Stomach (tissue), 9 donors: Measurements from ENCODE around the gene CLCA2. TPM values are rescaled to one million over a fixed set of nuclear protein-coding genes. Genes with fewer than 3 reads are reported as not detected.

Experiments used
- DNase-seq, 2 donors: peaks; one replicate each; pipeline versions ENCODE4 v3.0.0 to v3.0.0-alpha.2; 2013 to 2019
- H3K27ac ChIP-seq, 5 donors: fragments of 200-600 bp in 4 of 5; sonication (generic) in 4 of 5; one replicate each; pipeline ENCODE4 v1.5.1; 2013 to 2019; ENCODE audit warnings: mild to moderate bottlenecking in 1 of 5, moderate library complexity in 1 of 5
- H3K27me3 ChIP-seq, 3 donors: fragments of 200-600 bp; sonication (generic); one replicate each; pipeline ENCODE4 v1.5.1; 2017 to 2019; ENCODE audit warnings: mixed run types in 1 of 3
- H3K36me3 ChIP-seq, 4 donors: fragments of 200-600 bp; sonication (generic); 1 replicate in 3 of 4; 2 replicates in 1 of 4; pipeline ENCODE4 v1.5.1; 2016 to 2019
- H3K4me1 ChIP-seq, 4 donors: fragments of 200-600 bp; sonication (generic); one replicate each; pipeline ENCODE4 v1.5.1; 2016 to 2019
- H3K4me3 ChIP-seq, 4 donors: fragments of 200-600 bp; sonication (generic) in 3 of 4; one replicate each; pipeline ENCODE4 v1.5.1; 2016 to 2019; ENCODE audit warnings: mild to moderate bottlenecking in 1 of 4
- H3K9me3 ChIP-seq, 4 donors: fragments of 200-600 bp; sonication (generic); one replicate each; pipeline ENCODE4 v1.5.1; 2016 to 2019
- CTCF ChIP-seq, 7 experiments: fragments of 450-650 bp in 4 of 7; fragments of 200-600 bp in 3 of 7; sonication (generic) in 3 of 7; IDR thresholded peaks; one replicate each; pipeline ENCODE4 v1.5.1; 2016 to 2019; ENCODE audit warnings: antibody characterized with exemption in 7 of 7, control low read depth in 2 of 7, mild to moderate bottlenecking in 1 of 7
- EP300 ChIP-seq: sonication (generic); formaldehyde crosslinking; IDR thresholded peaks from one replicate; pipeline ENCODE4 v1.6.1; 2017; ENCODE audit warnings: antibody characterized with exemption
- POLR2A ChIP-seq, 4 donors: fragments of 450-650 bp; IDR thresholded peaks; one replicate each; pipeline ENCODE4 v1.6.1; 2016; ENCODE audit warnings: antibody characterized with exemption in 4 of 4, control low read depth in 2 of 4, mild to moderate bottlenecking in 1 of 4, moderate library complexity in 1 of 4
- POLR2AphosphoS5 ChIP-seq, 3 donors: sonication (generic); formaldehyde crosslinking; IDR thresholded peaks; one replicate each; pipeline ENCODE4 v1.6.1; 2016; ENCODE audit warnings: antibody characterized with exemption in 3 of 3
- WGBS, 5 donors: extraction: QIAGEN DNeasy Blood & Tissue Kit in 3 of 5; methylation state at CpG; one replicate each; pipeline versions ENCODE4 v1.1.5 to v1.1.7; 2013 to 2018; 5-methylcytosine and 5-hydroxymethylcytosine counted together
- intact Hi-C: fragments of 100-400 bp; cut with DNase I; formaldehyde crosslinking; loops from one replicate; pipeline ENCODE4 v1.15.1; 2023; ENCODE audit warnings: low total_unique reads
- polyA plus RNA-seq, 3 donors: library from polyadenylated mRNA; stranded (reverse); fragments of 200-250 nt; gene quantifications; one replicate each; pipeline ENCODE4 v1.2.3, GENCODE V29; 2013
- total RNA-seq, 5 donors: library from RNA; depleted of rRNA; stranded (reverse); fragments of >200 nt; gene quantifications; one replicate each; pipeline versions ENCODE4 v1.1.0 to v1.2.3, GENCODE V29; 2014 to 2016
- donor health status: healthy with polysubstance abuse.
- donor health status: Bipolar disorder and iron deficiency.
- donor health status: healthy.

Gene CLCA2
- total and polyA plus RNA-seq, 8 donors, result 4.1 to 34.8 TPM; not detected in 6

- DNase-seq, result no peak
- WGBS, 5 donors, result 60 to 64% (median 60%) methylated on average over 3 of the region's 3 CpGs
Observed at GRCh38 chr1:86450847-86451246, 26.9 kb downstream of the CLCA2 start.

DNA sequence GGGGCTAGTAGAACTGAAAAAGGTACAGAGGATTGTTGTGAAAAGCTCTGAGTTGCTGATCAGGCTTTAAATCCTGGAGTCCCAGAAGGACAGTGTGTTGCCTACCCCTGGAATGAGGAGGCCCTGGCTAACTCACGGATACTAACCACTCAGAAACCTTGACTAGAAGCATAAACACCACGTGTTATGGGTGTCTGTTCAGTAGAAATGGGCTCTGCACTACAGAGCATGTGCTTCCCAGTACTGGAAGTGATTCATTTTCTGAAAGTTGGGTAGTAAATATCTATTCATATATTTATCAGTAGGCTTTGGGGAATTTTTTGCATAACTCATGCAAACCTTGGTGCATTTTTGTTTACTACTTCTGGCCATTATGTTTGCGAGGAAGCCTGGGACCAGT lies 29.7 kb downstream of the CLCA2 start:
- H3K9me3 ChIP-seq, result no peaks in the 10 kb centered on the region
- no peak overlapping the region for H3K27ac ChIP-seq
- DNase-seq, result no peak
- no peaks in the 10 kb centered on the region for H3K36me3 ChIP-seq
- TF ChIP-seq EP300, result no peak
- TF ChIP-seq POLR2A (IDR thresholded peaks at IDR 0.05), result no peak
- TF ChIP-seq POLR2AphosphoS5 (IDR thresholded peaks at IDR 0.05), result no peak
- TF ChIP-seq CTCF (IDR thresholded peaks at IDR 0.05), result no peak
- intact Hi-C loops, result no loop called here
- WGBS, 5 donors, result 59 to 72% (median 62%) methylated on average over 3 of the region's 3 CpGs
- H3K4me3 ChIP-seq, result no peak overlapping the region
- no peaks in the 10 kb centered on the region for H3K4me1 ChIP-seq
- peaks cover 0 to 7% (median 0%) of the 10 kb centered on the region in 3 donors for H3K27me3 ChIP-seq

More at GRCh38 chr1:86450847-86451246, 26.9 kb downstream of the CLCA2 start:
- H3K4me1 ChIP-seq, result no peaks in the 10 kb centered on the region
- no peak overlapping the region for H3K4me3 ChIP-seq
- H3K9me3 ChIP-seq, result no peaks in the 10 kb centered on the region
- peaks cover 0 to 6% (median 0%) of the 10 kb centered on the region in 3 donors for H3K27me3 ChIP-seq
- TF ChIP-seq CTCF (IDR thresholded peaks at IDR 0.05) (no peak), EP300 (no peak), POLR2A (IDR thresholded peaks at IDR 0.05) (no peak), POLR2AphosphoS5 (IDR thresholded peaks at IDR 0.05) (no peak)
- no peak overlapping the region for H3K27ac ChIP-seq
- intact Hi-C loops, result no loop called here
- no peaks in the 10 kb centered on the region for H3K36me3 ChIP-seq

DNA sequence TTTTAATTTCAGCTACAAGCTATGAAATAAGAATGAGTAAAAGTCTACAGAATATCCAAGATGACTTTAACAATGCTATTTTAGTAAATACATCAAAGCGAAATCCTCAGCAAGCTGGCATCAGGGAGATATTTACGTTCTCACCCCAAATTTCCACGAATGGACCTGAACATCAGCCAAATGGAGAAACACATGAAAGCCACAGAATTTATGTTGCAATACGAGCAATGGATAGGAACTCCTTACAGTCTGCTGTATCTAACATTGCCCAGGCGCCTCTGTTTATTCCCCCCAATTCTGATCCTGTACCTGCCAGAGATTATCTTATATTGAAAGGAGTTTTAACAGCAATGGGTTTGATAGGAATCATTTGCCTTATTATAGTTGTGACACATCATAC lies 31.1 kb downstream of the CLCA2 start:
- intact Hi-C loops, result no loop called here
- Histone ChIP-seq H3K27ac (no peak overlapping the region), H3K4me1 (no peaks in the 10 kb centered on the region), H3K9me3 (no peaks in the 10 kb centered on the region), H3K36me3 (no peaks in the 10 kb centered on the region), H3K27me3 (peaks cover 0 to 7% (median 0%) of the 10 kb centered on the region in 3 donors), H3K4me3 (no peak overlapping the region)
- TF ChIP-seq POLR2A (IDR thresholded peaks at IDR 0.05) (no peak), EP300 (no peak), CTCF (IDR thresholded peaks at IDR 0.05) (no peak), POLR2AphosphoS5 (IDR thresholded peaks at IDR 0.05) (no peak)
- 68 to 86% (median 82%) methylated on average over 5 of the region's 5 CpGs for WGBS, 5 donors
- no peak for DNase-seq

GRCh38 chr1:86460998-86461397 lies 37.0 kb downstream of the CLCA2 start:
- intact Hi-C loops, result no loop called here
- Histone ChIP-seq H3K4me3 (no peak overlapping the region), H3K4me1 (no peaks in the 10 kb centered on the region), H3K27me3 (peaks cover 0 to 7% (median 0%) of the 10 kb centered on the region in 3 donors), H3K27ac (no peak overlapping the region), H3K36me3 (no peaks in the 10 kb centered on the region), H3K9me3 (no peaks in the 10 kb centered on the region)
- TF ChIP-seq POLR2AphosphoS5 (IDR thresholded peaks at IDR 0.05), result no peak
- no peak for TF ChIP-seq POLR2A (IDR thresholded peaks at IDR 0.05)
- TF ChIP-seq EP300, result no peak
- TF ChIP-seq CTCF (IDR thresholded peaks at IDR 0.05), result no peak
- 4 to 22% (median 8%) methylated on average over 1 of the region's 1 CpG for WGBS, 5 donors
- DNase-seq, result no peak
